ENCODE data around the gene ATCAY.

ATCAY gene

GRCh38 chr19:3976495-3977241, 96.2 kb downstream of the ATCAY start:
- H3K4me3 ChIP-seq = no peak overlapping the region
- TF ChIP-seq Cebpa-rat (IDR thresholded peaks at IDR 0.05) = no peak
- no peak overlapping the region for H3K27ac ChIP-seq
- H3K27me3 ChIP-seq = no peaks in the 10 kb centered on the region
- H3K36me3 ChIP-seq = peaks cover 74% of the 10 kb centered on the region
- no peaks in the 10 kb centered on the region for H3K9me3 ChIP-seq
- peaks cover 83% of the 10 kb centered on the region for H4K20me1 ChIP-seq
- peaks cover 60% of the 10 kb centered on the region for H3K4me1 ChIP-seq
- H3K4me2 ChIP-seq = peak overlapping the region; percentile 36
- H3K9ac ChIP-seq = peak overlapping the region; percentile 21; the same call in 1 of the 2 replicates

All from BLaER1 (cell line).